A549 (cell line): ENCODE results near the gene BUD23. TPM values are rescaled to one million over a fixed set of nuclear protein-coding genes. Genes with fewer than 3 reads are reported as not detected.
A peak's percentile ranks its signal among the peaks of the same experiment; 100 is the strongest.

Source experiments
- ATAC-seq, 2 experiments: fragments of 200-7000 bp in 1 of 2; fragments of >200 bp in 1 of 2; cut with Nextera tagmentation in 1 of 2; cut with Tn5 transposase in 1 of 2; 3 replicates each; pipeline versions ENCODE4 v1.8.0 to v1.9.1; 2018 to 2020; ENCODE audit warnings: mild to moderate bottlenecking in 1 of 2, moderate library complexity in 1 of 2
- CTCF ChIA-PET: fragments of 300-600 bp; sonication (Branson Sonifier 250); formaldehyde crosslinking; extraction: SDS; loops from one replicate; lab custom pipeline; 2021; ENCODE audit warnings: antibody characterized with exemption, inconsistent platforms; lab: Yijun Ruan, JAX
- POLR2A ChIA-PET: fragments of 350-600 bp; formaldehyde crosslinking; extraction: SDS; loops from one replicate; lab custom pipeline; 2021; ENCODE audit warnings: antibody characterized with exemption, inconsistent platforms; lab: Yijun Ruan, JAX
- DNase-seq, 2 experiments: peaks; one replicate each; pipeline versions ENCODE4 v3.0.0 to v3.0.0-alpha.2; 2011 to 2016; ENCODE audit warnings: low read depth in 1 of 2, low spot score in 1 of 2
- FAIRE-seq: peaks from 2 replicates; lab custom pipeline; 2011; peaks lifted over from hg19 to GRCh38; lab: Jason Lieb, UNC
- H3K27ac ChIP-seq, 2 experiments: fragments of >200 bp; sonication (Bioruptor Twin); formaldehyde crosslinking; 3 replicates each; pipeline ENCODE4 v1.5.1; 2016 to 2017
- H3K4me1 ChIP-seq: fragments of >200 bp; sonication (Bioruptor Twin); formaldehyde crosslinking; 3 replicates; pipeline ENCODE4 v1.6.1; 2016
- H3K4me2 ChIP-seq: fragments of >200 bp; sonication (Bioruptor Twin); formaldehyde crosslinking; 3 replicates; pipeline ENCODE4 v1.6.1; 2016
- H3K4me3 ChIP-seq: fragments of >200 bp; sonication (Bioruptor Twin); formaldehyde crosslinking; 3 replicates; pipeline ENCODE4 v1.5.1; 2016
- H3K9me3 ChIP-seq: fragments of >200 bp; sonication (Bioruptor Twin); formaldehyde crosslinking; 3 replicates; pipeline ENCODE4 v1.6.1; 2016
- EHF ChIP-seq: fragments of 250-450 bp; sonication (Bioruptor Pico); IDR thresholded peaks from 2 replicates; pipeline ENCODE4 v1.5.0; 2020; ENCODE audit warnings: mild to moderate bottlenecking
- ESRRA ChIP-seq: fragments of 150-350 bp; IDR thresholded peaks from 2 replicates; pipeline ENCODE4 v1.6.1; 2014; ENCODE audit warnings: mild to moderate bottlenecking, low read length, borderline replicate concordance
- FOSL2 ChIP-seq, 2 experiments: fragments of 450-650 bp in 1 of 2; fragments of >200 bp in 1 of 2; sonication (Bioruptor Twin) in 1 of 2; formaldehyde crosslinking; IDR thresholded peaks; 2 replicates each; pipeline versions ENCODE4 v1.5.0 to v1.6.1; 2016 to 2020; ENCODE audit warnings: mild to moderate bottlenecking in 1 of 2, moderate library complexity in 1 of 2
- HOXA7 ChIP-seq: fragments of 250-450 bp; sonication (Bioruptor Pico); IDR thresholded peaks from 2 replicates; pipeline ENCODE4 v1.5.0; 2020; ENCODE audit warnings: mild to moderate bottlenecking, moderate library complexity
- HOXB13 ChIP-seq: fragments of 250-450 bp; sonication (Bioruptor Pico); IDR thresholded peaks from 2 replicates; pipeline ENCODE4 v1.5.0; 2020; ENCODE audit warnings: low read depth, mild to moderate bottlenecking, moderate library complexity
- JUN ChIP-seq, 2 experiments: fragments of >200 bp; sonication (Bioruptor Twin); formaldehyde crosslinking; IDR thresholded peaks; 2 replicates in 1 of 2; 3 replicates in 1 of 2; pipeline ENCODE4 v1.6.1; 2016 to 2017
- KDM1A ChIP-seq: fragments of 200-600 bp; sonication (generic); IDR thresholded peaks from 2 replicates; pipeline ENCODE4 v1.6.1; 2016; ENCODE audit warnings: low read depth, mild to moderate bottlenecking
- KDM5A ChIP-seq: fragments of 200-600 bp; sonication (generic); IDR thresholded peaks from 2 replicates; pipeline ENCODE4 v1.6.1; 2016; ENCODE audit warnings: antibody characterized with exemption, mild to moderate bottlenecking
- MYC ChIP-seq: IDR thresholded peaks from 2 replicates; pipeline ENCODE4 v1.6.1; 2012; ENCODE audit warnings: mild to moderate bottlenecking, inconsistent platforms, low read length, improper control_type of control experiment, borderline replicate concordance
- POLR2A ChIP-seq: IDR thresholded peaks from 2 replicates; pipeline ENCODE4 v1.6.1; 2012; ENCODE audit warnings: mild to moderate bottlenecking, low read length
- RARB ChIP-seq: fragments of 250-450 bp; sonication (Bioruptor Pico); IDR thresholded peaks from 2 replicates; pipeline ENCODE4 v1.8.0; 2021; ENCODE audit warnings: mild to moderate bottlenecking, moderate library complexity
- RNF2 ChIP-seq: fragments of 200-600 bp; sonication (generic); IDR thresholded peaks from 2 replicates; pipeline ENCODE4 v1.6.1; 2016; ENCODE audit warnings: low read depth, mild to moderate bottlenecking, antibody characterized with exemption, moderate library complexity, borderline replicate concordance
- ZFP36 ChIP-seq: fragments of 450-650 bp; IDR thresholded peaks from 2 replicates; pipeline ENCODE4 v1.6.1; 2014; ENCODE audit warnings: borderline replicate concordance; ENCODE audit not compliant: partially characterized antibody
- WGBS: methylation state at CpG from one replicate; pipeline ENCODE4 v1.1.6; 2017; ENCODE audit errors: missing lambda C conversion rate; 5-methylcytosine and 5-hydroxymethylcytosine counted together
- polyA plus RNA-seq, 4 experiments: library from polyadenylated mRNA; depleted of rRNA in 3 of 4; stranded (reverse); fragments of >200 nt; fragmentation: RNase III in 1 of 4; extraction: RNeasy Plus Mini Kit Qiagen cat#74134 plus additional on column Dnase treatment in 1 of 4; gene quantifications; 2 replicates in 3 of 4; 3 replicates in 1 of 4; pipeline ENCODE4 v1.2.3, GENCODE V29; 2011 to 2017
- TF ChIP-seq, protein P1 (sequence below): fragments of 450-650 bp; IDR thresholded peaks from 2 replicates; pipeline ENCODE4 v1.6.1; 2014; ENCODE audit warnings: antibody characterized with exemption
- TF ChIP-seq, protein P2 (sequence below): fragments of >200 bp; sonication (Bioruptor Twin); formaldehyde crosslinking; IDR thresholded peaks from 3 replicates; pipeline ENCODE4 v1.6.1; 2016
- TF ChIP-seq, protein P3 (sequence below): IDR thresholded peaks from 2 replicates; pipeline ENCODE4 v1.6.1; 2012; ENCODE audit warnings: low read depth, borderline replicate concordance
- TF ChIP-seq, protein P4 (sequence below): IDR thresholded peaks from 2 replicates; pipeline ENCODE4 v1.6.1; 2012

The BUD23 gene
- polyA plus RNA-seq, 2 of the 4 experiments (the other 2 are of a cell fraction), result 134 to 161 TPM

GRCh38 chr7:73716318-73716890 lies 33.0 kb downstream of the BUD23 start:
- POLR2A ChIA-PET, result interaction anchor here (0.5 to 4.9 kb wide), 4 partner anchors 10 to 163 kb away, joined by 3 to 135 read pairs (median 4); partner anchors contain the start of gene MLXIPL
- H3K9me3 ChIP-seq, result no peaks in the 10 kb centered on the region
- peak overlapping the region; percentile 99 to 100 for H3K27ac ChIP-seq
- H3K4me3 ChIP-seq, result peak overlapping the region; percentile 100
- CTCF ChIA-PET, result interaction anchor here (3.0 to 8.4 kb wide), 6 partner anchors 9 to 109 kb away, joined by 14 to 105 read pairs (median 33); no protein-coding TSS in a partner anchor
- TF ChIP-seq, protein P1, sequence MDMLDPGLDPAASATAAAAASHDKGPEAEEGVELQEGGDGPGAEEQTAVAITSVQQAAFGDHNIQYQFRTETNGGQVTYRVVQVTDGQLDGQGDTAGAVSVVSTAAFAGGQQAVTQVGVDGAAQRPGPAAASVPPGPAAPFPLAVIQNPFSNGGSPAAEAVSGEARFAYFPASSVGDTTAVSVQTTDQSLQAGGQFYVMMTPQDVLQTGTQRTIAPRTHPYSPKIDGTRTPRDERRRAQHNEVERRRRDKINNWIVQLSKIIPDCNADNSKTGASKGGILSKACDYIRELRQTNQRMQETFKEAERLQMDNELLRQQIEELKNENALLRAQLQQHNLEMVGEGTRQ, result no peak
- TF ChIP-seq EHF (CRISPR knock-in tag), result no peak
- no peak for TF ChIP-seq RARB (CRISPR knock-in tag)
- TF ChIP-seq ESRRA, result no peak
- TF ChIP-seq HOXA7 (CRISPR knock-in tag), result 0 out of 2 replicates have a peak, but pooled peaks have one; percentile 12
- TF ChIP-seq HOXB13, result 0 out of 2 replicates have a peak, but pooled peaks have one; percentile 26
- no peak for TF ChIP-seq RNF2
- TF ChIP-seq JUN (IDR thresholded peaks at IDR 0.05), result no peak
- 0 out of 2 replicates have a peak, but pooled peaks have one; percentile 15 for TF ChIP-seq KDM1A
- TF ChIP-seq ZFP36, result peak; percentile 99
- TF ChIP-seq FOSL2 (IDR thresholded peaks at IDR 0.05), result no peak
- TF ChIP-seq FOSL2 (CRISPR knock-in tag; IDR thresholded peaks at IDR 0.05), result no peak
- TF ChIP-seq, protein P2, sequence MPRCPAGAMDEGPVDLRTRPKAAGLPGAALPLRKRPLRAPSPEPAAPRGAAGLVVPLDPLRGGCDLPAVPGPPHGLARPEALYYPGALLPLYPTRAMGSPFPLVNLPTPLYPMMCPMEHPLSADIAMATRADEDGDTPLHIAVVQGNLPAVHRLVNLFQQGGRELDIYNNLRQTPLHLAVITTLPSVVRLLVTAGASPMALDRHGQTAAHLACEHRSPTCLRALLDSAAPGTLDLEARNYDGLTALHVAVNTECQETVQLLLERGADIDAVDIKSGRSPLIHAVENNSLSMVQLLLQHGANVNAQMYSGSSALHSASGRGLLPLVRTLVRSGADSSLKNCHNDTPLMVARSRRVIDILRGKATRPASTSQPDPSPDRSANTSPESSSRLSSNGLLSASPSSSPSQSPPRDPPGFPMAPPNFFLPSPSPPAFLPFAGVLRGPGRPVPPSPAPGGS, result no peak
- TF ChIP-seq, protein P3, sequence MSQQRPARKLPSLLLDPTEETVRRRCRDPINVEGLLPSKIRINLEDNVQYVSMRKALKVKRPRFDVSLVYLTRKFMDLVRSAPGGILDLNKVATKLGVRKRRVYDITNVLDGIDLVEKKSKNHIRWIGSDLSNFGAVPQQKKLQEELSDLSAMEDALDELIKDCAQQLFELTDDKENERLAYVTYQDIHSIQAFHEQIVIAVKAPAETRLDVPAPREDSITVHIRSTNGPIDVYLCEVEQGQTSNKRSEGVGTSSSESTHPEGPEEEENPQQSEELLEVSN, result no peak
- FAIRE-seq (no peak), ATAC-seq (no peak; a peak in 1 of 6 replicates), DNase-seq (peak in 1 of 2 experiments; percentile 53)
- H3K4me2 ChIP-seq, result peak overlapping the region; percentile 100
- peaks cover 78% of the 10 kb centered on the region for H3K4me1 ChIP-seq
- WGBS, result 17% methylated on average over 4 of the region's 4 CpGs

DNA sequence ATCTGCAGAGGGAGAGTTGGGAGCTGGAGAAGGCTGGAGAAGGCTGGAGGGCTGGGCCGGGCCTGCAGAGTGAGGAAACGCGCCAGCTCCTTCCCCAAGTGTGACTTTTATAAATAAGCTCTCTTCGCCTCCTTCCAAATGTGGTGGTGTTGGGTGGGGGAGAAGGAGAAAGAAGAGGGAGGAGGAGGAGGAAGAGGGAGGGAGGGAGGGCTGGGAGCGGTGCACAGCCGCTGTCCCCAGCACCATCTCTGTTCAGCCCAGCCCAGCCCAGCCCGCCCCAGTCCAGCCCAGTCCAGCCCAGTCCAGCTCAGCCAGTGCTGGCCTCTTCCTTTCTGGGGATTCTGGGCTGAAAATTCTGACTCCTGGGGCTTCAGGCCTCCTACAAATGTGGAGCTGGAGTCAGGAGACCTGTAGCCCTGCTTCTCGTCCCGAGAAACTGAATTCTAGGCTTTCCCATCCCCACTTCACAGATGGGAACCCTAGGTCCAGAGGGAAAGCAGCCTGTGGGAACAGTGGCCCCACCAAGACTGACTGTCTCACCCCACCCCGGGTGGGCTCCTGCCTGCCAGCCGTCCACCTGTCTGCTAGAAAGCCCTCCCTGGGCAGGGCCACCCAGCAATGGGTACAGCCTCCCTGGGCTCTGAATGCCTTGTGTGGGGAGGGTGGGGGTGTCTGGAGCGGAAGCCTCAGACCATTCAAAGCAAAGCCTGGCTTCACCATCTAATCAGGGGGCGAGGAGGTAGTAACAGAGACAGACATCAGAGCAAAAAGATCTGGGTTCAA lies 33.8 kb downstream of the BUD23 start:
- FAIRE-seq (no peak), DNase-seq (no peak), ATAC-seq (peak in 1 of 2 experiments; percentile 3; a peak in 1 of 6 replicates)
- TF ChIP-seq KDM5A (no peak), KDM1A (0 out of 2 replicates have a peak, but pooled peaks have one; percentile 30), POLR2A (no peak)
- H3K4me3 ChIP-seq, result peak overlapping the region; percentile 100
- ChIA-PET POLR2A (interaction anchor here (0.5 to 4.9 kb wide), 4 partner anchors 11 to 164 kb away, joined by 3 to 135 read pairs (median 4); no protein-coding TSS in a partner anchor), CTCF (interaction anchor here (1.3 to 8.4 kb wide), 7 partner anchors 8 to 137 kb away, joined by 5 to 105 read pairs (median 32); no protein-coding TSS in a partner anchor)
- peak overlapping the region; percentile 100 for H3K4me2 ChIP-seq
- H3K4me1 ChIP-seq, result peaks cover 78% of the 10 kb centered on the region
- no peaks in the 10 kb centered on the region for H3K9me3 ChIP-seq
- 24% methylated on average over 12 of the region's 13 CpGs for WGBS
- H3K27ac ChIP-seq, result peak overlapping the region; percentile 99 to 100

DNA sequence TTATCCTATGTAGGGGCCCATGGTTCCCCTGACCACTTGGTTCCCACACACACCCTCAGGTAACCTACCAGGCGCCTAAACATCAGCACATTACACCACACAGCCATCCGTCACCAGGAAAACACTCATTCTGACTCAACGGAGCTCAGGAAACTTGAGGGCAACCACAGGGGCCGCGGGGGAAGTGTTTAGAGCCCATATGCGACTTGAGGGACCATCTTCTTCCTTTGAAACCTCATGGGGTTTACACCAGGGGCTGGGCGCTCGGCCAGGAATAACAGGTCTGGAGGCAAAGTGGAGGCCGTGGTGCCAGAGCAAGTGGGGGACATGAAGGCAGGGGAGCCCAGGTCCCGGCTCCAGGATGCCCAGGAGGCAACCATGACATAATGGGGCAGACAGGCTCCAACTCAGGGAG lies 34.6 kb downstream of the BUD23 start:
- CTCF ChIA-PET, result interaction anchor here (1.3 to 8.4 kb wide), 7 partner anchors 7 to 137 kb away, joined by 5 to 105 read pairs (median 32); no protein-coding TSS in a partner anchor
- ATAC-seq (peak in 1 of 2 experiments; percentile 12; a peak in 3 of 6 replicates), DNase-seq (no peak), FAIRE-seq (no peak)
- Histone ChIP-seq H3K4me1 (peaks cover 77% of the 10 kb centered on the region), H3K4me2 (peak overlapping the region; percentile 100), H3K4me3 (peak overlapping the region; percentile 100), H3K9me3 (no peaks in the 10 kb centered on the region), H3K27ac (peak overlapping the region; percentile 99 to 100)
- WGBS, result under 1% methylated on average over 8 of the region's 10 CpGs
- TF ChIP-seq JUN (IDR thresholded peaks at IDR 0.05) (no peak), FOSL2 (IDR thresholded peaks at IDR 0.05) (no peak), FOSL2 (CRISPR knock-in tag; IDR thresholded peaks at IDR 0.05) (peak; percentile 57; the same call in 1 of the 2 replicates), MYC (0 out of 2 replicates have a peak, but pooled peaks have one; percentile 12)
- TF ChIP-seq, protein P4, sequence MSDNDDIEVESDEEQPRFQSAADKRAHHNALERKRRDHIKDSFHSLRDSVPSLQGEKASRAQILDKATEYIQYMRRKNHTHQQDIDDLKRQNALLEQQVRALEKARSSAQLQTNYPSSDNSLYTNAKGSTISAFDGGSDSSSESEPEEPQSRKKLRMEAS, result peak; percentile 40; the same call in 1 of the 2 replicates
- POLR2A ChIA-PET, result interaction anchor here (0.6 to 4.9 kb wide), 3 partner anchors 12 to 37 kb away, joined by 3 to 135 read pairs (median 3); no protein-coding TSS in a partner anchor
